ENCODE data around the gene PRXL2B.

DNA sequence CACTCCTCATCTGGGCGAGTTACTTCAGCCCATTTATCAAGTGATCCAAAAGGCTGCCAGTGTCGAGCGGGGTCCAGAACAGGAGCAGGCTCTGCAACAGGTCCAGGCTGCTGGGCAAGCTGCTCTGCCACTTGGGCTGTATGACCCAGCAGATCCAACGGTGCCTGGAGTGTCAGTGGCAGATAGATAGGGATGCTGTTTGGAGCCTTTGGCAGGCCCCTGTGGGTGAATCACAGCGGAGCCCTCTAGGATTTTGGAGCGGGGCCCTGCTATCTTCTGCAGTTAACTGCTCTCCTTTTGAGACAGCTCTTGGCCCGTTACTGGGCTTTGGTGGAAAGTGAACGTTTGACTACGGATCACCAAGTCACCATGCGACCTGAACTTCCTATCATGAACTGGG is 38.7 kb downstream of the PRXL2B start:
- TF ChIP-seq, protein P1, sequence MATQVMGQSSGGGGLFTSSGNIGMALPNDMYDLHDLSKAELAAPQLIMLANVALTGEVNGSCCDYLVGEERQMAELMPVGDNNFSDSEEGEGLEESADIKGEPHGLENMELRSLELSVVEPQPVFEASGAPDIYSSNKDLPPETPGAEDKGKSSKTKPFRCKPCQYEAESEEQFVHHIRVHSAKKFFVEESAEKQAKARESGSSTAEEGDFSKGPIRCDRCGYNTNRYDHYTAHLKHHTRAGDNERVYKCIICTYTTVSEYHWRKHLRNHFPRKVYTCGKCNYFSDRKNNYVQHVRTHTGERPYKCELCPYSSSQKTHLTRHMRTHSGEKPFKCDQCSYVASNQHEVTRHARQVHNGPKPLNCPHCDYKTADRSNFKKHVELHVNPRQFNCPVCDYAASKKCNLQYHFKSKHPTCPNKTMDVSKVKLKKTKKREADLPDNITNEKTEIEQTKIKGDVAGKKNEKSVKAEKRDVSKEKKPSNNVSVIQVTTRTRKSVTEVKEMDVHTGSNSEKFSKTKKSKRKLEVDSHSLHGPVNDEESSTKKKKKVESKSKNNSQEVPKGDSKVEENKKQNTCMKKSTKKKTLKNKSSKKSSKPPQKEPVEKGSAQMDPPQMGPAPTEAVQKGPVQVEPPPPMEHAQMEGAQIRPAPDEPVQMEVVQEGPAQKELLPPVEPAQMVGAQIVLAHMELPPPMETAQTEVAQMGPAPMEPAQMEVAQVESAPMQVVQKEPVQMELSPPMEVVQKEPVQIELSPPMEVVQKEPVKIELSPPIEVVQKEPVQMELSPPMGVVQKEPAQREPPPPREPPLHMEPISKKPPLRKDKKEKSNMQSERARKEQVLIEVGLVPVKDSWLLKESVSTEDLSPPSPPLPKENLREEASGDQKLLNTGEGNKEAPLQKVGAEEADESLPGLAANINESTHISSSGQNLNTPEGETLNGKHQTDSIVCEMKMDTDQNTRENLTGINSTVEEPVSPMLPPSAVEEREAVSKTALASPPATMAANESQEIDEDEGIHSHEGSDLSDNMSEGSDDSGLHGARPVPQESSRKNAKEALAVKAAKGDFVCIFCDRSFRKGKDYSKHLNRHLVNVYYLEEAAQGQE (IDR thresholded peaks at IDR 0.05; ENCODE audit: insufficient replicate concordance, low read depth) = no peak
- TF ChIP-seq, protein P2, sequence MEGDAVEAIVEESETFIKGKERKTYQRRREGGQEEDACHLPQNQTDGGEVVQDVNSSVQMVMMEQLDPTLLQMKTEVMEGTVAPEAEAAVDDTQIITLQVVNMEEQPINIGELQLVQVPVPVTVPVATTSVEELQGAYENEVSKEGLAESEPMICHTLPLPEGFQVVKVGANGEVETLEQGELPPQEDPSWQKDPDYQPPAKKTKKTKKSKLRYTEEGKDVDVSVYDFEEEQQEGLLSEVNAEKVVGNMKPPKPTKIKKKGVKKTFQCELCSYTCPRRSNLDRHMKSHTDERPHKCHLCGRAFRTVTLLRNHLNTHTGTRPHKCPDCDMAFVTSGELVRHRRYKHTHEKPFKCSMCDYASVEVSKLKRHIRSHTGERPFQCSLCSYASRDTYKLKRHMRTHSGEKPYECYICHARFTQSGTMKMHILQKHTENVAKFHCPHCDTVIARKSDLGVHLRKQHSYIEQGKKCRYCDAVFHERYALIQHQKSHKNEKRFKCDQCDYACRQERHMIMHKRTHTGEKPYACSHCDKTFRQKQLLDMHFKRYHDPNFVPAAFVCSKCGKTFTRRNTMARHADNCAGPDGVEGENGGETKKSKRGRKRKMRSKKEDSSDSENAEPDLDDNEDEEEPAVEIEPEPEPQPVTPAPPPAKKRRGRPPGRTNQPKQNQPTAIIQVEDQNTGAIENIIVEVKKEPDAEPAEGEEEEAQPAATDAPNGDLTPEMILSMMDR (IDR thresholded peaks at IDR 0.05; ENCODE audit: insufficient read depth, low read length) = no peak
